OCI-LY7 (cell line): ENCODE measurements around the gene CENPN. TPM values are rescaled to one million over a fixed set of nuclear protein-coding genes. Genes with fewer than 3 reads are reported as not detected.

Source experiments
- BruUV-seq: library from RNA; stranded (reverse); fragments of 400-500 nt; replicated peaks from 2 replicates; lab custom pipeline; 2021; lab: Mats Ljungman, UMichigan
- CTCF ChIA-PET: fragments of 300-600 bp; sonication (Branson Sonifier 250); formaldehyde crosslinking; loops from one replicate; lab custom pipeline; 2022; ENCODE audit warnings: antibody characterized with exemption; ENCODE audit not compliant: unreplicated experiment; lab: Charles Lee
- POLR2A ChIA-PET: fragments of 300-600 bp; sonication (Branson Sonifier 250); formaldehyde crosslinking; loops from one replicate; lab custom pipeline; 2022; ENCODE audit warnings: antibody characterized with exemption; lab: Charles Lee
- DNase-seq: peaks from one replicate; pipeline ENCODE4 v3.0.0-alpha.2; 2015; ENCODE audit warnings: low spot score
- H2AFZ ChIP-seq: fragments of 200-600 bp; sonication (generic), shearing (Covaris generic); 2 replicates; pipeline ENCODE4 v1.6.1; 2014; ENCODE audit warnings: mild to moderate bottlenecking, antibody characterized with exemption, low read length, moderate library complexity
- H3K27ac ChIP-seq: fragments of 200-600 bp; sonication (generic); 2 replicates; pipeline ENCODE4 v1.5.1; 2014; ENCODE audit warnings: mixed run types, low read depth, mild to moderate bottlenecking, moderate library complexity, low read length, inconsistent platforms; ENCODE audit not compliant: poor library complexity, severe bottlenecking
- H3K36me3 ChIP-seq: fragments of 200-600 bp; sonication (generic); 2 replicates; pipeline ENCODE4 v1.6.1; 2014; ENCODE audit warnings: mild to moderate bottlenecking, antibody characterized with exemption, low read length, moderate library complexity, mixed read lengths; ENCODE audit not compliant: insufficient read depth
- H3K4me1 ChIP-seq: fragments of 200-600 bp; sonication (generic); 2 replicates; pipeline ENCODE4 v1.5.1; 2014; ENCODE audit warnings: mild to moderate bottlenecking, low read length; ENCODE audit not compliant: insufficient read depth, poor library complexity, severe bottlenecking
- H3K4me2 ChIP-seq: fragments of 200-600 bp; sonication (generic); 2 replicates; pipeline ENCODE4 v1.6.1; 2014; ENCODE audit warnings: mild to moderate bottlenecking, low read length
- H3K4me3 ChIP-seq: fragments of 200-600 bp; sonication (generic); 2 replicates; pipeline ENCODE4 v1.5.1; 2014; ENCODE audit warnings: mild to moderate bottlenecking, low read depth, low read length; ENCODE audit not compliant: poor library complexity, severe bottlenecking
- H3K79me2 ChIP-seq: fragments of 200-600 bp; sonication (generic); 2 replicates; pipeline ENCODE4 v1.6.1; 2016; ENCODE audit warnings: low read depth, mild to moderate bottlenecking, low read length, moderate library complexity, mixed read lengths; ENCODE audit not compliant: insufficient read depth
- H3K9me2 ChIP-seq: fragments of 200-600 bp; sonication (generic); 2 replicates; pipeline ENCODE4 v1.6.1; 2016; ENCODE audit warnings: mild to moderate bottlenecking, low read length, mixed read lengths; ENCODE audit not compliant: insufficient read depth
- H3K9me3 ChIP-seq: fragments of 200-600 bp; sonication (generic); 2 replicates; pipeline ENCODE4 v1.6.1; 2014; ENCODE audit warnings: mild to moderate bottlenecking, mixed run types, low read length, mixed read lengths
- H4K20me1 ChIP-seq: fragments of 200-600 bp; sonication (generic); 2 replicates; pipeline ENCODE4 v1.6.1; 2014; ENCODE audit warnings: mild to moderate bottlenecking, antibody characterized with exemption, low read length, moderate library complexity, mixed read lengths; ENCODE audit not compliant: insufficient read depth
- EZH2phosphoT487 ChIP-seq: fragments of 200-600 bp; sonication (generic); IDR thresholded peaks from 2 replicates; pipeline ENCODE4 v1.6.1; 2018; ENCODE audit warnings: low read depth, borderline replicate concordance, mild to moderate bottlenecking, mixed run types, antibody characterized with exemption, low read length, moderate library complexity, mixed read lengths
- intact Hi-C: fragments of 100-400 bp; cut with micrococcal nuclease; formaldehyde crosslinking; loops from one replicate; pipeline ENCODE4 v1.10.0; 2022; ENCODE audit not compliant: unreplicated experiment
- total RNA-seq, 2 experiments: library from RNA; depleted of rRNA in 1 of 2; stranded (reverse); fragments of >200 nt in 1 of 2; shearing (Covaris generic) in 1 of 2; gene quantifications; 2 replicates each; pipeline ENCODE4 v1.2.3, GENCODE V29; 2014 to 2022
- TF ChIP-seq, protein P1 (sequence below): fragments of 200-600 bp; sonication (generic); conservative IDR thresholded peaks from 2 replicates; pipeline ENCODE4 v1.5.1; 2014; ENCODE audit warnings: mild to moderate bottlenecking, antibody characterized with exemption, low read length, moderate library complexity, mixed read lengths

Gene CENPN
- total RNA-seq, 2 experiments from 2014 or later: 51.8 to 52.4 TPM

DNA sequence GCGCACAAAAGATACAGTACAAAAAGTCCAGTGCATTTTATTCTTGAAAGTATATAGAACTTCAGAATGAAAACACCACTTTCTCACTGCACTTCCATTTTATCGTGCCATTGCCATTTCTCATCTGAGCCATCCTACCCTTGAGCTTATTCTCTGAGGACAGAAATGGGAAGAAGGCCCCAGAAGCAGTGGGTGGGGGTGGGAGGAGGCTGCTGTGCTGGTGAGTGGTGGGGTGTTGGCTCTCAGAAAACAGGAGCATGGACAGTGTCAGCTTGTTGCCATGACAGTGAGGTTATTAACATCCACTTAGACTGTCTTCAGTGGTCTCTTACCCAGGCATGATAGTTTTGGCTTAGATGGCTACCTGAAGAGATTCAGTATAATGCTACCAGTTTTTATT lies 33.1 kb downstream of the CENPN start:
- H4K20me1 ChIP-seq: no peaks in the 10 kb centered on the region
- H3K9me2 ChIP-seq: no peaks in the 10 kb centered on the region
- H3K27ac ChIP-seq: no peak overlapping the region
- no peak overlapping the region for H3K4me2 ChIP-seq
- no peaks in the 10 kb centered on the region for H3K9me3 ChIP-seq
- H2AFZ ChIP-seq: no peak overlapping the region
- no peak overlapping the region for H3K4me3 ChIP-seq
- no TSS peak for BruUV-seq
- intact Hi-C loops: no loop called here
- TF ChIP-seq, protein P1, sequence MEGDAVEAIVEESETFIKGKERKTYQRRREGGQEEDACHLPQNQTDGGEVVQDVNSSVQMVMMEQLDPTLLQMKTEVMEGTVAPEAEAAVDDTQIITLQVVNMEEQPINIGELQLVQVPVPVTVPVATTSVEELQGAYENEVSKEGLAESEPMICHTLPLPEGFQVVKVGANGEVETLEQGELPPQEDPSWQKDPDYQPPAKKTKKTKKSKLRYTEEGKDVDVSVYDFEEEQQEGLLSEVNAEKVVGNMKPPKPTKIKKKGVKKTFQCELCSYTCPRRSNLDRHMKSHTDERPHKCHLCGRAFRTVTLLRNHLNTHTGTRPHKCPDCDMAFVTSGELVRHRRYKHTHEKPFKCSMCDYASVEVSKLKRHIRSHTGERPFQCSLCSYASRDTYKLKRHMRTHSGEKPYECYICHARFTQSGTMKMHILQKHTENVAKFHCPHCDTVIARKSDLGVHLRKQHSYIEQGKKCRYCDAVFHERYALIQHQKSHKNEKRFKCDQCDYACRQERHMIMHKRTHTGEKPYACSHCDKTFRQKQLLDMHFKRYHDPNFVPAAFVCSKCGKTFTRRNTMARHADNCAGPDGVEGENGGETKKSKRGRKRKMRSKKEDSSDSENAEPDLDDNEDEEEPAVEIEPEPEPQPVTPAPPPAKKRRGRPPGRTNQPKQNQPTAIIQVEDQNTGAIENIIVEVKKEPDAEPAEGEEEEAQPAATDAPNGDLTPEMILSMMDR: no peak
- no peak for TF ChIP-seq EZH2phosphoT487
- POLR2A ChIA-PET: no interaction called here
- peaks cover 13% of the 10 kb centered on the region for H3K4me1 ChIP-seq
- no peak for DNase-seq
- CTCF ChIA-PET: interaction anchor here (0.6 kb wide), 1 partner anchor 518 kb away, joined by 5 read pairs; no protein-coding TSS in a partner anchor
- peaks cover 53% of the 10 kb centered on the region for H3K36me3 ChIP-seq
- peaks cover 18% of the 10 kb centered on the region; the same call in 1 of the 2 replicates for H3K79me2 ChIP-seq

DNA sequence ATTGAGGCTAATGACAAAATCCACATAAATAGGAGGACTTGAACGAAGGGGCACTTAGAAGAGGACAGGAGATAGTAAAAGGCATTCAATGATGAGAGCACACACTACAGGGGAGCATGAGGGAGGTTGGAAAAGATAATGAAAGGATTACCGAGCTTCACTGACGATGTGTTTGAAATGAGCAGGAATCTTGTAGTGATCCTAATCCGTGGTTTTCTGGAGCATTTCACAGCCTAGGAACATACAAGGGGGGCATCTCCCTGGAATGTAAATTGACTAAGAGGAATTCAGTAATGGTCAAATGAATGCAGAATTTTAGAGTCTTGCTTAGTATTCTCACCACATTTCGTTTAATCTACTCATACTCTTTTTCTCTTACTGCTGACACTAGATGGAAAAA lies 33.8 kb downstream of the CENPN start:
- peaks cover 13% of the 10 kb centered on the region for H3K4me1 ChIP-seq
- BruUV-seq: no TSS peak
- TF ChIP-seq, protein P1: no peak
- TF ChIP-seq EZH2phosphoT487: no peak

DNA sequence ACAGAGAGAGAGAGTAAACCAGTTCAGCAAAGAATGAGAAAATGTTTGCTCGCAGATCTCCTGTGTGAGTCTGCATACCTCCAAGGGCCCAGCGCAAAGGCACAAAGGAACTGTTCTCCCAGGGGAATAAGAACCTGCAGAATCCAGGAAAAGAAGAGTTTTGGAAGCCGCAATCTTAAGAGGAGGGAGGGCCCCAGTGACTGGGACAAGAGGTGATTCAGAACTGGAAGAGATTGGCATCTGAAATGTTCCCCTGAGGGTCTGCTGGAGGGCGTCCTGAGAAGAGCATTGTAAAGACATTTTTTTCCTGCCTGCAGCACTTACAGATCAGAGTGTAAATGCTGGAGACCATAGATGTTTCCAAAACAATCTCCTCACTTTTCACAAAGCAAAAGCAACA lies 34.7 kb downstream of the CENPN start:
- H4K20me1 ChIP-seq: no peaks in the 10 kb centered on the region
- H3K4me1 ChIP-seq: peaks cover 12% of the 10 kb centered on the region
- ChIA-PET POLR2A (no interaction called here), CTCF (no interaction called here)
- no peaks in the 10 kb centered on the region for H3K9me2 ChIP-seq
- H3K36me3 ChIP-seq: peaks cover 68% of the 10 kb centered on the region
- no peak overlapping the region for H2AFZ ChIP-seq
- no peak overlapping the region for H3K4me3 ChIP-seq
- H3K4me2 ChIP-seq: no peak overlapping the region
- no TSS peak for BruUV-seq
- intact Hi-C loops: no loop called here
- no peak for DNase-seq
- no peak overlapping the region for H3K27ac ChIP-seq
- H3K9me3 ChIP-seq: no peaks in the 10 kb centered on the region
- TF ChIP-seq EZH2phosphoT487: no peak
- TF ChIP-seq, protein P1: no peak
- H3K79me2 ChIP-seq: peaks cover 14% of the 10 kb centered on the region; the same call in 1 of the 2 replicates

More for the DNA sequence above, 33.8 kb downstream of the CENPN start:
- CTCF ChIA-PET: no interaction called here
- peaks cover 60% of the 10 kb centered on the region for H3K36me3 ChIP-seq
- H4K20me1 ChIP-seq: no peaks in the 10 kb centered on the region
- intact Hi-C loops: no loop called here
- H3K4me2 ChIP-seq: no peak overlapping the region
- no peaks in the 10 kb centered on the region for H3K9me2 ChIP-seq
- no peak overlapping the region for H2AFZ ChIP-seq
- H3K79me2 ChIP-seq: peaks cover 18% of the 10 kb centered on the region; the same call in 1 of the 2 replicates
- POLR2A ChIA-PET: no interaction called here
- DNase-seq: no peak
- no peaks in the 10 kb centered on the region for H3K9me3 ChIP-seq
- no peak overlapping the region for H3K27ac ChIP-seq
- H3K4me3 ChIP-seq: no peak overlapping the region
